PC-3 (cell line): ENCODE measurements around the gene HERC6. TPM values are rescaled to one million over a fixed set of nuclear protein-coding genes. Genes with fewer than 3 reads are reported as not detected.
"Not testable (repeated sequence)": the region's sequence is repeated elsewhere in the genome, so short reads cannot be mapped to it uniquely, and the experiment has no call there.

Experiments
- ATAC-seq: fragments of 200-7000 bp; cut with Tn5 transposase; 2 replicates; pipeline ENCODE4 v1.9.1; 2020; ENCODE audit warnings: mild to moderate bottlenecking, moderate library complexity
- BruUV-seq: library from RNA; stranded (reverse); fragments of 400-500 nt; replicated peaks from 2 replicates; lab custom pipeline; 2021; lab: Mats Ljungman, UMichigan
- CTCF ChIA-PET: fragments of 300-600 bp; sonication (Branson Sonifier 250); formaldehyde crosslinking; loops from one replicate; lab custom pipeline; 2022; ENCODE audit warnings: antibody characterized with exemption; lab: Charles Lee
- POLR2A ChIA-PET: fragments of 300-600 bp; sonication (Branson Sonifier 250); formaldehyde crosslinking; loops from one replicate; lab custom pipeline; 2022; ENCODE audit warnings: antibody characterized with exemption; ENCODE audit not compliant: unreplicated experiment; lab: Charles Lee
- DNase-seq: peaks from one replicate; pipeline ENCODE4 v3.0.0-alpha.2; 2015
- H2AFZ ChIP-seq: fragments of 300-600 bp; sonication (generic); 2 replicates; pipeline ENCODE4 v1.6.0; 2016; ENCODE audit warnings: antibody characterized with exemption, low read length
- H3F3A ChIP-seq: fragments of 300-600 bp; sonication (generic); one replicate; pipeline ENCODE4 v1.6.0; 2017; ENCODE audit warnings: antibody characterized with exemption, low read length, control low read depth, mild to moderate bottlenecking; ENCODE audit not compliant: unreplicated experiment
- H3K27ac ChIP-seq: fragments of 300-600 bp; sonication (generic); 2 replicates; pipeline ENCODE4 v1.5.1; 2016; ENCODE audit warnings: mild to moderate bottlenecking, low read length
- H3K27me3 ChIP-seq: fragments of 300-600 bp; sonication (generic); 2 replicates; pipeline ENCODE4 v1.6.1; 2016; ENCODE audit warnings: low read length, mixed read lengths
- H3K36me3 ChIP-seq: fragments of 300-600 bp; sonication (generic); 2 replicates; pipeline ENCODE4 v1.6.1; 2016; ENCODE audit warnings: low read depth, mixed run types, low read length, mixed read lengths
- H3K4me1 ChIP-seq: fragments of 300-600 bp; sonication (generic); 2 replicates; pipeline ENCODE4 v1.5.1; 2016; ENCODE audit warnings: low read length; ENCODE audit not compliant: insufficient read depth
- H3K4me2 ChIP-seq: fragments of 300-600 bp; sonication (generic); 2 replicates; pipeline ENCODE4 v1.6.0; 2016; ENCODE audit warnings: low read length
- H3K4me3 ChIP-seq: fragments of 300-600 bp; sonication (generic); 2 replicates; pipeline ENCODE4 v1.5.1; 2016; ENCODE audit warnings: mild to moderate bottlenecking, low read length, mixed read lengths
- H3K79me2 ChIP-seq: fragments of 300-600 bp; sonication (generic); 2 replicates; pipeline ENCODE4 v1.6.1; 2017; ENCODE audit warnings: low read length, mixed read lengths
- H3K9ac ChIP-seq: fragments of 300-600 bp; sonication (generic); 2 replicates; pipeline ENCODE4 v1.6.0; 2016; ENCODE audit warnings: mild to moderate bottlenecking, low read length
- H3K9me2 ChIP-seq: fragments of 300-600 bp; sonication (generic); replicated peaks from 2 replicates; pipeline ENCODE4 v1.6.1; 2016; ENCODE audit warnings: mixed run types, low read length, mixed read lengths
- H3K9me3 ChIP-seq: fragments of 300-600 bp; sonication (generic); 2 replicates; pipeline ENCODE4 v1.6.1; 2016; ENCODE audit warnings: low read length, mixed read lengths
- H4K20me1 ChIP-seq: fragments of 300-600 bp; sonication (generic); 2 replicates; pipeline ENCODE4 v1.6.1; 2016; ENCODE audit warnings: low read length, mixed read lengths
- EZH2 ChIP-seq: fragments of 300-600 bp; sonication (generic); IDR thresholded peaks from one replicate; pipeline ENCODE4 v1.6.1; 2017; ENCODE audit warnings: antibody characterized with exemption, mild to moderate bottlenecking, low read length; ENCODE audit not compliant: unreplicated experiment
- EZH2phosphoT487 ChIP-seq: fragments of 300-600 bp; sonication (generic); IDR thresholded peaks from 2 replicates; pipeline ENCODE4 v1.6.1; 2018; ENCODE audit warnings: mild to moderate bottlenecking, antibody characterized with exemption, low read length, borderline replicate concordance
- intact Hi-C: fragments of 100-400 bp; cut with micrococcal nuclease; formaldehyde crosslinking; loops from 2 replicates; pipeline ENCODE4 v1.9.0; 2023
- total RNA-seq: library from RNA; depleted of rRNA; stranded (reverse); fragments of >200 nt; gene quantifications from 2 replicates; pipeline ENCODE4 v1.2.3, GENCODE V29; 2014
- TF ChIP-seq, protein P1 (sequence below): fragments of 300-600 bp; sonication (generic); conservative IDR thresholded peaks from 2 replicates; pipeline ENCODE4 v1.5.1; 2017; ENCODE audit warnings: antibody characterized with exemption, low read depth, mild to moderate bottlenecking, low read length

HERC6 gene
- total RNA-seq, 1 experiment from 2014 or later: 4.8 TPM

DNA sequence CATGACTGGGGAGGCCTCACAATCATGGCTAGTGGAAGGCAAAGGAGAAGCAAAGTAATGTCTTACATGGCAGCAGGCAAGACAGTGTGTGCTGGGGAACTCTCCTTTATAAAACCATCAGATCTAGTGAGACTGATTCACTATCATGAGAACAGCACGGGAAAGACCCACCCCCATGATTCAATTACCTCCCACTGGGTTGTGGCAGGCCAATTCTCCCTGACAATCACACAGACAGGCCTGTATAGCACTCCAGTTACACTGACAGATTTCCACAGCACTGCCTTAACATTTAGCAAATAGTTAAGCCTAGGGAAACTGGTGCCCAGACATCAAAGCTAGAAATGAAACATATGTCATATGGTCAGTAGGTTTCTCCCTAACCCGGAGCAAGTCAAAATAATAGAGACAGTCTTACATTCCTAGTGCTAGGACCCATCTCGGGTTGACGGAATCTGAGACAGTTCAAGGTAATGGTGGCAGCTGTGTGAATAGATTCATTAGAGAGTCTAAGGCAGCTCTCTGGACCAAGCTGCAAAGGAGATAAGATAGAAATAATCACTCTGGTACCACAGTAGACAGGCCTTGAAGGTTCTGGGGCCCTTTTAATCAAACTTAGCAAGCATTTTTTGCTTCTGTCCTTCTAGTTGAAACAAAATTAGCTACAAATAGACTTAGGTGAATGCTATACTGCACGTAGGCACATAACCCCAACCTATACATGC lies 68.9 kb downstream of the HERC6 start:
- Histone ChIP-seq H3K9ac (no peak overlapping the region), H3K4me2 (no peak overlapping the region), H4K20me1 (no peaks in the 10 kb centered on the region), H3K9me2 (no peaks in the 10 kb centered on the region), H3K27me3 (no peaks in the 10 kb centered on the region), H3K9me3 (no peaks in the 10 kb centered on the region), H3K4me1 (peaks cover 10% of the 10 kb centered on the region; the same call in 1 of the 2 replicates), H2AFZ (no peak overlapping the region), H3K36me3 (no peaks in the 10 kb centered on the region), H3K4me3 (no peak overlapping the region), H3K27ac (no peak overlapping the region), H3K79me2 (no peaks in the 10 kb centered on the region), H3F3A (no peaks in the 10 kb centered on the region)
- no TSS peak for BruUV-seq
- ChIA-PET CTCF (no interaction called here), POLR2A (no interaction called here)
- DNase-seq (no peak), ATAC-seq (no peak)
- intact Hi-C loops: no loop called here
- TF ChIP-seq EZH2phosphoT487 (no peak), EZH2 (no peak)
- TF ChIP-seq, protein P1, sequence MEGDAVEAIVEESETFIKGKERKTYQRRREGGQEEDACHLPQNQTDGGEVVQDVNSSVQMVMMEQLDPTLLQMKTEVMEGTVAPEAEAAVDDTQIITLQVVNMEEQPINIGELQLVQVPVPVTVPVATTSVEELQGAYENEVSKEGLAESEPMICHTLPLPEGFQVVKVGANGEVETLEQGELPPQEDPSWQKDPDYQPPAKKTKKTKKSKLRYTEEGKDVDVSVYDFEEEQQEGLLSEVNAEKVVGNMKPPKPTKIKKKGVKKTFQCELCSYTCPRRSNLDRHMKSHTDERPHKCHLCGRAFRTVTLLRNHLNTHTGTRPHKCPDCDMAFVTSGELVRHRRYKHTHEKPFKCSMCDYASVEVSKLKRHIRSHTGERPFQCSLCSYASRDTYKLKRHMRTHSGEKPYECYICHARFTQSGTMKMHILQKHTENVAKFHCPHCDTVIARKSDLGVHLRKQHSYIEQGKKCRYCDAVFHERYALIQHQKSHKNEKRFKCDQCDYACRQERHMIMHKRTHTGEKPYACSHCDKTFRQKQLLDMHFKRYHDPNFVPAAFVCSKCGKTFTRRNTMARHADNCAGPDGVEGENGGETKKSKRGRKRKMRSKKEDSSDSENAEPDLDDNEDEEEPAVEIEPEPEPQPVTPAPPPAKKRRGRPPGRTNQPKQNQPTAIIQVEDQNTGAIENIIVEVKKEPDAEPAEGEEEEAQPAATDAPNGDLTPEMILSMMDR: no peak

DNA sequence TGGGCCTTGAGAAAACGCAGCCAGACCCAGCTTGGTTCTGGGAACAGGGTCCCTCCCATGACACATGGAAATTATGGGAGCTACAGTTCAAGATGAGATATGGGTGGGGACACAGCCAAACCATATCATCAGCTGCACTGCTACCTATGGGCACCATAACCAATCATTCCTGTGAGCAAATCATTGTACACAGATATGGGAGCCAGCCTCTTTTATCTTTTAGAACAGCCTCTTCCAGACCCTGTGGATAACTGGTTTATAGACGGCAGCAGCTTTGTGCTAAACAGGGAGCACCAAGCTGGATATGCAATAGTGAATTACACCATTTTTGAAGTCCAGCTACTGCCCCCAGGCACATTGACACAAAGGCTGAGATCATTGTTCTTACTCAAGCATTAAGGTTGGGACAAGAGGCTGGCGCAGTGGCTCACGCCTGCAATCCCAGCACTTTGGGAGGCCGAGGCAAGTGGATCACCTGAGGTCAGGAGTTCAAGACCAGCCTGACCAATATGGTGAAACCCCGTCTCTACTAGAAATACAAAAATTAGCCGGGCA lies 69.6 kb downstream of the HERC6 start:
- H3K9me3 ChIP-seq, H4K20me1 ChIP-seq, H3K9me2 ChIP-seq, POLR2A ChIA-PET, H3K4me1 ChIP-seq, H3K4me3 ChIP-seq, BruUV-seq, intact Hi-C loops, H2AFZ ChIP-seq, H3K79me2 ChIP-seq, ATAC-seq, H3K36me3 ChIP-seq, H3K9ac ChIP-seq, H3K27ac ChIP-seq, H3K27me3 ChIP-seq, H3K4me2 ChIP-seq, DNase-seq, H3F3A ChIP-seq, CTCF ChIA-PET: not testable (repeated sequence)

DNA sequence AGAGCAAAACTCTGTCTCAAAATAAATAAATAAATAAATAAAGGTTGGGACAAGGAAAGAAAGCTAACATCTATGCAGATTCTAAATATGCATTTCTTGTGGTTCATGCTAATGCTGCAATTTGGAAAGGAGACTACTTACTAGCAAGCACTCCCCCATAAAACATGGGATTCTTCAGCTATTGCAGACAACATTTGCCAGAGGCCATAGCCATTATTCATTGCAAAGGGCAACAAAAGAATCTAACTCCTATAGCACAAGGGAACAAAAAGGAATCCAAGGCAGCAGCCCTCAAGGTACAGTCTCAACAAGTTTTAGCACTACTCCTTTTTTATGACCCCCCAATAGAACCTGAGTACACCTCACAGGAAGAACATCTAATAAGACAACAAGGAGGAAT lies 70.2 kb downstream of the HERC6 start:
- ChIA-PET POLR2A (no interaction called here), CTCF (no interaction called here)
- H3K4me2 ChIP-seq: no peak overlapping the region
- H2AFZ ChIP-seq: no peak overlapping the region
- H3F3A ChIP-seq: no peaks in the 10 kb centered on the region
- H3K27ac ChIP-seq: no peak overlapping the region
- ATAC-seq (no peak), DNase-seq (no peak)
- H3K79me2 ChIP-seq: no peaks in the 10 kb centered on the region
- no peak overlapping the region for H3K9ac ChIP-seq
- H3K9me3 ChIP-seq: no peaks in the 10 kb centered on the region
- H3K27me3 ChIP-seq: no peaks in the 10 kb centered on the region
- intact Hi-C loops: no loop called here
- H4K20me1 ChIP-seq: no peaks in the 10 kb centered on the region
- BruUV-seq: no TSS peak
- H3K4me3 ChIP-seq: no peak overlapping the region
- peaks cover 10% of the 10 kb centered on the region; the same call in 1 of the 2 replicates for H3K4me1 ChIP-seq
- no peaks in the 10 kb centered on the region for H3K36me3 ChIP-seq
- TF ChIP-seq EZH2phosphoT487 (no peak), EZH2 (no peak)
- TF ChIP-seq, protein P1: no peak
- no peaks in the 10 kb centered on the region for H3K9me2 ChIP-seq
